SKM-1 treated with dmso at 0.1 percent for 144 hours (cell line): ENCODE data around the gene NCOR1.
A peak's percentile ranks its signal among the peaks of the same experiment; 100 is the strongest.
"Not testable (repeated sequence)": the region's sequence is repeated elsewhere in the genome, so short reads cannot be mapped to it uniquely, and the experiment has no call there.

Experiments
- DNase-seq: peaks from one replicate; lab custom pipeline; 2025; ENCODE audit not compliant: unreplicated experiment; lab: John Stamatoyannopoulos, UW

NCOR1 gene

GRCh38 chr17:16215273-16215964, at the start of gene NCOR1:
Gene NCOR1, minus strand, starts transcription at chr17:16215534. Its CDS starts 20,965 bp downstream, at chr17:16194569.
- peak; percentile 85 for DNase-seq

- no peak for DNase-seq
These were observed 46.9 kb upstream of the NCOR1 start for GRCh38 chr17:16262201-16262600.

GRCh38 chr17:16261049-16261448, 45.7 kb upstream of the NCOR1 start:
- DNase-seq: no peak

GRCh38 chr17:16259926-16260325, 44.6 kb upstream of the NCOR1 start:
- DNase-seq: no peak

- peak; percentile 32 for DNase-seq
These were observed 43.6 kb upstream of the NCOR1 start for GRCh38 chr17:16258901-16259300.

GRCh38 chr17:16255481-16255921, 40.2 kb upstream of the NCOR1 start:
- DNase-seq: no peak

- DNase-seq: no peak
These were observed 39.6 kb upstream of the NCOR1 start for GRCh38 chr17:16254773-16255400.

GRCh38 chr17:16251556-16251955, 36.2 kb upstream of the NCOR1 start:
- no peak for DNase-seq

GRCh38 chr17:16251043-16251442, 35.7 kb upstream of the NCOR1 start:
- DNase-seq: no peak

GRCh38 chr17:16250635-16251034, 35.3 kb upstream of the NCOR1 start:
- DNase-seq: no peak

GRCh38 chr17:16247586-16247984, 32.3 kb upstream of the NCOR1 start:
- no peak for DNase-seq

- DNase-seq: no peak
These were observed 28.6 kb upstream of the NCOR1 start for GRCh38 chr17:16243801-16244567.

GRCh38 chr17:16243385-16243784, 28.1 kb upstream of the NCOR1 start:
- DNase-seq: no peak

- DNase-seq: no peak
These were observed 26.6 kb upstream of the NCOR1 start for GRCh38 chr17:16241906-16242399.

GRCh38 chr17:16239931-16240330, 24.6 kb upstream of the NCOR1 start:
- DNase-seq: no peak

GRCh38 chr17:16232391-16232790, 17.1 kb upstream of the NCOR1 start:
- DNase-seq: no peak

- not testable (repeated sequence) for DNase-seq
These were observed 14.7 kb upstream of the NCOR1 start for GRCh38 chr17:16229912-16230561.

GRCh38 chr17:16222406-16222805, 7.1 kb upstream of the NCOR1 start:
- no peak for DNase-seq

- DNase-seq: peak; percentile 83
These were observed 1.8 kb upstream of the NCOR1 start, which contains the start of gene PIGL for GRCh38 chr17:16217002-16217635. Gene PIGL, plus strand, starts transcription at chr17:16217210. Its CDS starts 17 bp downstream, at chr17:16217227.

GRCh38 chr17:16216341-16217001, 1.1 kb upstream of the NCOR1 start:
- not testable (repeated sequence) for DNase-seq
